Measurements from ENCODE around the gene MTRF1L. TPM values are rescaled to one million over a fixed set of nuclear protein-coding genes. Genes with fewer than 3 reads are reported as not detected.

MTRF1L gene
- total RNA-seq, 1 donor from 2014 or later, result 28.2 TPM

GRCh38 chr6:152943260-152943897 lies 59.1 kb downstream of the MTRF1L start:
- intact Hi-C loops (cut with DNase I), result loop anchor here (10.0 kb wide), 1 partner anchor 81 kb away; no protein-coding TSS in a partner anchor
- DNase-seq (no peak), ATAC-seq (ENCODE audit: poor library complexity) (no peak)

GRCh38 chr6:152942319-152942869 lies 60.1 kb downstream of the MTRF1L start:
- no peak for DNase-seq
- peak; percentile 31 for ATAC-seq (ENCODE audit: poor library complexity)
- intact Hi-C loops (cut with DNase I), result loop anchor here (10.0 kb wide), 1 partner anchor 82 kb away; no protein-coding TSS in a partner anchor

DNA sequence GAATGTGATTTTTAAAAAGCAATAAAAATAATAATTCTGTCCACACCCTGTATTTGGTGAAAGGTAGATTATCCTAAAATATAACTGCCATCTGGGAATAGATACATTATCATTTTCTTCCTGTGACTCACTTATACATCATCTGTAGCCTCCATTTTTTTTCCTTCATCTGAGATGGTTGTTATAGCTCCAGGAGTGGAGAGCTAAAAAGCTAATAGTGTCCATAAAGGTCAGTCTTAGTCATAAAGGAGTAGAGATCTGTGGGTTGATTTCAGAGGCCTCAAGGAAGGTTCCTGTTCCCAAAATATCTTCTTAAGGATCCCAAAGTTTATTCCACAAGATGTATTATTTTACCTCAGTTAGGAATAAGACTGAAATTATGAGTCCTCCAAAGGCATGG lies 60.8 kb downstream of the MTRF1L start:
- intact Hi-C loops (cut with DNase I), result loop anchor here (10.0 kb wide), 1 partner anchor 83 kb away; no protein-coding TSS in a partner anchor
- ATAC-seq (ENCODE audit: poor library complexity) (no peak), DNase-seq (no peak)

Other genes starting within 250 kb of the MTRF1L start
- gene FBXO5, start 19.7 kb downstream of the MTRF1L start, total RNA-seq, result 1.9 TPM
- gene RGS17, start 128.6 kb upstream of the MTRF1L start, total RNA-seq, result 0.05 TPM

Measured in Right ventricle myocardium superior (tissue), 1 donor.